ENCODE measurements around the gene LRRC37A.
A peak's percentile ranks its signal among the peaks of the same experiment; 100 is the strongest.
"Not testable (repeated sequence)": the region's sequence is repeated elsewhere in the genome, so short reads cannot be mapped to it uniquely, and the experiment has no call there.

LRRC37A gene

GRCh38 chr17:46294831-46295230 is at the start of gene LRRC37A:
LRRC37A (plus strand) TSS chr17:46295131; CDS start chr17:46295134, 3 bp downstream.
- in situ Hi-C loops (cut with HindIII; ENCODE audit: low sequenced_read_pairs); H3K4me3 ChIP-seq (ENCODE audit: low read depth, low read length); DNase-seq (ENCODE audit: low read depth, low spot score): not testable (repeated sequence)

GRCh38 chr17:46249153-46249552 is 45.8 kb upstream of the LRRC37A start:
- in situ Hi-C loops (cut with HindIII; ENCODE audit: low sequenced_read_pairs); H3K4me3 ChIP-seq (ENCODE audit: low read depth, low read length); DNase-seq (ENCODE audit: low read depth, low spot score): not testable (repeated sequence)

- H3K4me3 ChIP-seq (ENCODE audit: low read depth, low read length); DNase-seq (ENCODE audit: low read depth, low spot score); in situ Hi-C loops (cut with HindIII; ENCODE audit: low sequenced_read_pairs): not testable (repeated sequence)
Measured at GRCh38 chr17:46252804-46253203, 42.1 kb upstream of the LRRC37A start.

- DNase-seq (ENCODE audit: low read depth, low spot score), result peak; percentile 5
- H3K4me3 ChIP-seq (ENCODE audit: low read depth, low read length); in situ Hi-C loops (cut with HindIII; ENCODE audit: low sequenced_read_pairs): not testable (repeated sequence)
- peak; percentile 62 for TF ChIP-seq CTCF (IDR thresholded peaks at IDR 0.05; ENCODE audit: low read depth, low read length)
Measured at GRCh38 chr17:46253722-46254121, 41.2 kb upstream of the LRRC37A start.

- in situ Hi-C loops (cut with HindIII; ENCODE audit: low sequenced_read_pairs); H3K4me3 ChIP-seq (ENCODE audit: low read depth, low read length); DNase-seq (ENCODE audit: low read depth, low spot score): not testable (repeated sequence)
Measured at GRCh38 chr17:46254215-46254614, 40.7 kb upstream of the LRRC37A start.

GRCh38 chr17:46256369-46256768 is 38.6 kb upstream of the LRRC37A start:
- DNase-seq (ENCODE audit: low read depth, low spot score); in situ Hi-C loops (cut with HindIII; ENCODE audit: low sequenced_read_pairs); H3K4me3 ChIP-seq (ENCODE audit: low read depth, low read length): not testable (repeated sequence)

- TF ChIP-seq CTCF (IDR thresholded peaks at IDR 0.05; ENCODE audit: low read depth, low read length), result peak; percentile 14
- DNase-seq (ENCODE audit: low read depth, low spot score); H3K4me3 ChIP-seq (ENCODE audit: low read depth, low read length); in situ Hi-C loops (cut with HindIII; ENCODE audit: low sequenced_read_pairs): not testable (repeated sequence)
Measured at GRCh38 chr17:46259845-46260661, 34.9 kb upstream of the LRRC37A start.

GRCh38 chr17:46262271-46262670 is 32.7 kb upstream of the LRRC37A start:
- H3K4me3 ChIP-seq (ENCODE audit: low read depth, low read length), result no peak overlapping the region
- no peak for DNase-seq (ENCODE audit: low read depth, low spot score)
- in situ Hi-C loops (cut with HindIII; ENCODE audit: low sequenced_read_pairs), result no loop called here
- TF ChIP-seq CTCF (IDR thresholded peaks at IDR 0.05; ENCODE audit: low read depth, low read length), result no peak

GRCh38 chr17:46264456-46265198 is 30.3 kb upstream of the LRRC37A start:
- DNase-seq (ENCODE audit: low read depth, low spot score), result peak; percentile 76
- H3K4me3 ChIP-seq (ENCODE audit: low read depth, low read length), result no peak overlapping the region
- in situ Hi-C loops (cut with HindIII; ENCODE audit: low sequenced_read_pairs), result no loop called here
- TF ChIP-seq CTCF (IDR thresholded peaks at IDR 0.05; ENCODE audit: low read depth, low read length), result no peak

- peak; percentile 2 for DNase-seq (ENCODE audit: low read depth, low spot score)
- peak overlapping the region; percentile 25 for H3K4me3 ChIP-seq (ENCODE audit: low read depth, low read length)
- in situ Hi-C loops (cut with HindIII; ENCODE audit: low sequenced_read_pairs), result not testable (repeated sequence)
Measured at GRCh38 chr17:46266063-46266655, 28.8 kb upstream of the LRRC37A start.
